HEK293T (cell line): ENCODE data around the gene SIRPA.

Experiments used
- CTCF ChIA-PET: fragments of 350-600 bp; formaldehyde crosslinking; extraction: SDS; loops from one replicate; lab custom pipeline; 2021; ENCODE audit warnings: antibody characterized with exemption, inconsistent platforms; lab: Yijun Ruan, JAX
- POLR2A ChIA-PET: fragments of 350-600 bp; formaldehyde crosslinking; extraction: SDS; loops from one replicate; lab custom pipeline; 2020; ENCODE audit warnings: antibody characterized with exemption, inconsistent platforms; lab: Yijun Ruan, JAX
- DNase-seq: peaks from one replicate; pipeline ENCODE4 v3.0.0; 2012; ENCODE audit warnings: mixed read lengths; ENCODE audit errors: extremely low spot score
- ARNT ChIP-seq: fragments of 450-650 bp; IDR thresholded peaks from 2 replicates; pipeline ENCODE4 v1.6.1; 2017; ENCODE audit warnings: mild to moderate bottlenecking
- BHLHE40 ChIP-seq: fragments of 450-650 bp; IDR thresholded peaks from 2 replicates; pipeline ENCODE4 v1.6.1; 2016; ENCODE audit warnings: mild to moderate bottlenecking, moderate library complexity, borderline replicate concordance
- CTBP1 ChIP-seq: fragments of 450-650 bp; IDR thresholded peaks from 2 replicates; pipeline ENCODE4 v1.6.1; 2016; ENCODE audit warnings: borderline replicate concordance
- ELF4 ChIP-seq: fragments of 450-650 bp; IDR thresholded peaks from 2 replicates; pipeline ENCODE4 v1.6.1; 2017; ENCODE audit warnings: antibody characterized with exemption
- FOXA1 ChIP-seq: fragments of 450-650 bp; IDR thresholded peaks from 2 replicates; pipeline ENCODE4 v1.6.1; 2016; ENCODE audit warnings: mild to moderate bottlenecking
- FOXK2 ChIP-seq: fragments of 450-650 bp; IDR thresholded peaks from 2 replicates; pipeline ENCODE4 v1.6.1; 2016; ENCODE audit warnings: mild to moderate bottlenecking
- FOXM1 ChIP-seq: fragments of 450-650 bp; IDR thresholded peaks from 2 replicates; pipeline ENCODE4 v1.6.1; 2017; ENCODE audit warnings: mild to moderate bottlenecking, borderline replicate concordance
- HDGF ChIP-seq: fragments of 450-650 bp; IDR thresholded peaks from 2 replicates; pipeline ENCODE4 v1.6.1; 2017; ENCODE audit warnings: antibody characterized with exemption, borderline replicate concordance
- L3MBTL2 ChIP-seq: fragments of 450-650 bp; conservative IDR thresholded peaks from 2 replicates; pipeline ENCODE4 v1.6.1; 2016; ENCODE audit warnings: mild to moderate bottlenecking
- LEF1 ChIP-seq: fragments of 450-650 bp; IDR thresholded peaks from 2 replicates; pipeline ENCODE4 v1.6.1; 2017; ENCODE audit warnings: mild to moderate bottlenecking, borderline replicate concordance
- NFRKB ChIP-seq: fragments of 450-650 bp; IDR thresholded peaks from 2 replicates; pipeline ENCODE4 v1.6.1; 2016; ENCODE audit warnings: mild to moderate bottlenecking, moderate library complexity
- PKNOX1 ChIP-seq: fragments of 450-650 bp; IDR thresholded peaks from 2 replicates; pipeline ENCODE4 v1.6.1; 2016
- SP1 ChIP-seq: fragments of 450-650 bp; IDR thresholded peaks from 2 replicates; pipeline ENCODE4 v1.6.1; 2017
- SUZ12 ChIP-seq: fragments of 450-650 bp; IDR thresholded peaks from 2 replicates; pipeline ENCODE4 v1.6.1; 2016; ENCODE audit warnings: mild to moderate bottlenecking
- TARDBP ChIP-seq: fragments of 450-650 bp; IDR thresholded peaks from 2 replicates; pipeline ENCODE4 v1.6.1; 2016
- ZNF384 ChIP-seq: fragments of 450-650 bp; IDR thresholded peaks from 2 replicates; pipeline ENCODE4 v1.6.1; 2016

The SIRPA gene

GRCh38 chr20:1866834-1867233 is 28.4 kb upstream of the SIRPA start:
- CTCF ChIA-PET = no interaction called here
- DNase-seq = no peak
- TF ChIP-seq LEF1 (no peak), SUZ12 (no peak), L3MBTL2 (no peak), FOXK2 (no peak), ARNT (no peak), TARDBP (no peak), SP1 (no peak), ELF4 (no peak), FOXA1 (no peak), NFRKB (no peak), HDGF (no peak), CTBP1 (no peak), BHLHE40 (no peak), PKNOX1 (no peak), FOXM1 (no peak), ZNF384 (no peak)
- POLR2A ChIA-PET = no interaction called here

GRCh38 chr20:1867495-1868260 is 27.5 kb upstream of the SIRPA start:
- TF ChIP-seq TARDBP (no peak), ZNF384 (no peak), PKNOX1 (no peak), BHLHE40 (no peak)
- POLR2A ChIA-PET = no interaction called here
- no peak for DNase-seq
- CTCF ChIA-PET = no interaction called here

GRCh38 chr20:1868856-1869255 is 26.4 kb upstream of the SIRPA start:
- TF ChIP-seq ZNF384 = no peak
- TF ChIP-seq ELF4 = no peak
- TF ChIP-seq FOXA1 = no peak
- no peak for TF ChIP-seq HDGF
- TF ChIP-seq CTBP1 = no peak
- TF ChIP-seq NFRKB = no peak
- TF ChIP-seq FOXM1 = no peak
- no peak for TF ChIP-seq PKNOX1
- TF ChIP-seq L3MBTL2 = no peak
- TF ChIP-seq TARDBP = no peak
- no peak for TF ChIP-seq SP1
- no peak for TF ChIP-seq ARNT
- TF ChIP-seq BHLHE40 = no peak
- TF ChIP-seq LEF1 = no peak
- no peak for TF ChIP-seq FOXK2
- TF ChIP-seq SUZ12 = no peak
- ChIA-PET POLR2A (no interaction called here), CTCF (no interaction called here)
- no peak for DNase-seq

DNA sequence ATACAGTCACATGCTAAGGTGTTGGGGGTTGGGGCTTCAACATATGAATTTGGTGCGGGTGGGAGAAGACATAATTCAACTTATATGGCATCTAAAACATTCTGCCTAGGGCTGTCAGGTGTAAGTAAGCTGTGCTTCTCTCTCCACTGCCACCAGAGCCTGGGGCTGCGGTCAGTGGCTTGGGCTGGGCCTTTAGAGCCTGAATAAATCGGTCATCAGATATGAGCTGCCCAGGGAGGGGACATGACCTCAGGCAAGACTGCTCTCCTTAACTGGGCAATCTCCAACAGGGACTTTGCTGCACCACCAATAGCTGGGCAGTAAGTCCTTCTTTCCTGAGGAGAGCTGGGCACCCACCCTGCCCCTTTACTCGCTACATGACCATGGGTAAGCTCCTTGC is 24.9 kb upstream of the SIRPA start:
- POLR2A ChIA-PET = no interaction called here
- no peak for DNase-seq
- TF ChIP-seq ZNF384 (no peak), FOXA1 (no peak), NFRKB (no peak), LEF1 (no peak), FOXM1 (no peak), L3MBTL2 (no peak), TARDBP (no peak)
- CTCF ChIA-PET = interaction anchor here (0.6 kb wide), 1 partner anchor 13 kb away, joined by 3 read pairs; no protein-coding TSS in a partner anchor

GRCh38 chr20:1870792-1871550 is 24.2 kb upstream of the SIRPA start:
- CTCF ChIA-PET = interaction anchor here (0.6 kb wide), 1 partner anchor 14 kb away, joined by 3 read pairs; no protein-coding TSS in a partner anchor
- POLR2A ChIA-PET = no interaction called here
- TF ChIP-seq CTBP1 (no peak), SUZ12 (no peak), ZNF384 (no peak), FOXM1 (no peak), LEF1 (no peak), SP1 (no peak), FOXA1 (no peak), ELF4 (no peak), PKNOX1 (no peak), ARNT (no peak), NFRKB (no peak), HDGF (no peak), FOXK2 (no peak), BHLHE40 (no peak), L3MBTL2 (no peak), TARDBP (no peak)
- no peak for DNase-seq
